HG02798 (cell line): ENCODE results near the gene ARID5A.
"Not testable (repeated sequence)": the region's sequence is repeated elsewhere in the genome, so short reads cannot be mapped to it uniquely, and the experiment has no call there.

Experiments
- ATAC-seq: cut with Tn5 transposase; IDR thresholded peaks from one replicate; pipeline ENCODE4 v1.9.1; 2021; ENCODE audit warnings: mild to moderate bottlenecking; ENCODE audit not compliant: unreplicated experiment, poor library complexity

The ARID5A gene

GRCh38 chr2:96553176-96553956 lies 16.8 kb downstream of the ARID5A start:
- no peak for ATAC-seq

- not testable (repeated sequence) for ATAC-seq
These were observed 17.4 kb downstream of the ARID5A start for GRCh38 chr2:96553957-96554292.

DNA sequence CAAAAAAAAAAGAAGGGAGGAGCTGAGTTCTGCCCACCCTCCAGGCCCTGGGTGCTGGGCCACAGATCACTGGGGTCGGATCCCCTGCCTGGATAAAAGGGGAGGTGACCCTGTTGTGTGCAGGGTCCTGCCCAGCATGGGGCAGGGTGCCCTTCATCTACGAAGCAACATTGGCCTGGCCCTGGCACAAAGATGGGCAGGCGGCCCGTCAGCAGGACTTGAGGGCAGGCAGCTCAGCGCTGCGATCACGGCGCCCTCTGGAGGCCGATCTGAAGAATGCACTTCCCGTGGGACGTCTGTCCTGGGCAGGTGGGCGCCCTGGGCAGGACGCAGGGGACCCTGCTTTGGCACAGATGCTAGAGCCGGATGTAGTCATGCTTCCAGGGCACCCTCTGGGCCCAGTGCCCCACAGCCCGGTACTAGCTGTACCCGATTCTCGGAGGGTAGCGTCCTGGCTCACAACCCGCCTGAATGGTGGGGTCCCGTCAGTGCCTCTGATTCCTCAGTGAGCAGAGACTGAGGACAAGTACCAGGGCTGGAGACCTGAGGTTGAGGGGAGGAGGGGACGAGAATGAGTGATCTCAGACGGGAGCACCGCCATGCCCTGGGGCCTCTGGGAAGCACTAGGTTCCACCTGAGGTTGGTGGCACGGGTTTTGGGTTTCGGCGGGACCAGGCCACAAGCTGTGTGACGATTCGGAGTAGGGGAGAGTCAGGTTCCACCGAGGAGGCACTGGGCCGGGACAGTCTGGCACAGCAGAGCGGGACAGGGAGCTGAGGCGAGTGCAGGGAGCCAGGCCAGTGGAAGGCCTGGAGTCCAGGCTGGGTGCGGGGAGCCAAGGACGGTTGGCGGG lies 18.0 kb downstream of the ARID5A start:
- ATAC-seq = peak; percentile 64

DNA sequence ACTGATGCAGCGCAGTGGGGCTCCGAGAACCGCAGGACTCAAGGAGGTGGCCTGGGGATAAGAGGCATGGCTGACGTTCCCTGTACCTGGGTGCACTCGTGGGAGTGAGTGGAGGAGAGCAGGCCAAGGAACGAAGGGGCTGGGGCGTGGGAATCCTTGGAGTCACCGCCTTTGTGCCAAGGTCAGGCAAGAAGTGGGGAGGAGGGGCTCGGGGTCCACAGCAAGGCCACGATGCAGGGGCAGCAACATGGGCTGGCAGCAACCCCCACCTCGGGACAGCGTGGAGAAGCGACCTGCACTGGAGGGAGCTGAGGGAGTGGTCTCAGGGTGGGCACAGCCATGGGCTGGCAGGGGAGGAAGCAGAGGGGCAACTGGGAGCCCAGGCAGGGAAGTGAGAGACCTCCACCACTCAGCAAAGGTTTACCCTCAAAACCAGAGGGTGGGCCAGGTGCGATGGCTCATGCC lies 18.6 kb downstream of the ARID5A start:
- ATAC-seq = no peak

DNA sequence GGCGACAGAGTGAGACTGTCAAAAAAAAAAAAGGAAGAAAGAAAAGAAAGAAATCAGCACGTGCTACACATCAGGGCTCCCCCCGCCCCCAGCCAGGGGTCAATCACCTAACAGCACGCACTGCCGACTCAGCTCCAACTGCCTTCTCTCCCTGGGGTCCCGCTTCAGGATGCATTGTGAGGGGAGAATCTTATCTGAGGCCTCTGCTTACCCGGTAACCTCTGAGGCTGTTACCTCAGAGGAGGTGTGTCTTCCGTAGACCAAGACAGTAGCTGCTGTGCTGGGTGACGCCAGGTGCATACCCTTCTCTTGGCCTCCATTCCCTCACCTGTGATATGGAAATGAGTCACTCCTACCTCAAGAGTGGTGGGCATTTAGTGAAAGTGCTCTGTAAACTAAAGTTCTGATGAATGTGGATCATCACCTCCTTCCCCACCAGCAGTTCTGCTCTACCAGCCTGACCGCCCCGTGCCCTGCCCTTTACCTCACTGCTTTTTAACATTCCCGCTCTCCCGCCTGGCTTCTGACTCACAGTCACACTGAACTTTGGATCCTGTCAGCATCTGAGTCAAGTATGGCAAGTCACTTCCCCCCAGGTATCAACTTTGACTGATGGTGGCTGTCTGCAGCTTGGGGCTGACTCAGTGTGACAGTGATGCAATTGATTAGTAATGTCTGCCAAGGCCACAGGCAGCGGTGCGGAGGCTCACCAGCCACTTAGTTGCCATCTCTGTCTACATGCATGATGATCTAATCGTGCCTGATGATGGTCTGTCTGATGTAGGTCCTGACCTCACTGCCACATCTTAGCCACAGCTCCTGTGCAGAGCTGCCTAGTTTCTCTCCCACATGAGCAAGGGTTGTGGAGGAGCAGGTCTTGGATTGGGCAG lies 20.1 kb downstream of the ARID5A start:
- no peak for ATAC-seq

GRCh38 chr2:96557421-96557820 lies 20.9 kb downstream of the ARID5A start:
- not testable (repeated sequence) for ATAC-seq

- ATAC-seq = no peak
These were observed 21.5 kb downstream of the ARID5A start for GRCh38 chr2:96558061-96558460.

GRCh38 chr2:96558485-96558884 lies 21.9 kb downstream of the ARID5A start:
- no peak for ATAC-seq

- ATAC-seq = no peak
These were observed 27.5 kb downstream of the ARID5A start for GRCh38 chr2:96564026-96564425.

- no peak for ATAC-seq
These were observed 28.0 kb downstream of the ARID5A start for GRCh38 chr2:96564563-96564962.

- ATAC-seq = no peak
These were observed 28.6 kb downstream of the ARID5A start for GRCh38 chr2:96565111-96565510.

DNA sequence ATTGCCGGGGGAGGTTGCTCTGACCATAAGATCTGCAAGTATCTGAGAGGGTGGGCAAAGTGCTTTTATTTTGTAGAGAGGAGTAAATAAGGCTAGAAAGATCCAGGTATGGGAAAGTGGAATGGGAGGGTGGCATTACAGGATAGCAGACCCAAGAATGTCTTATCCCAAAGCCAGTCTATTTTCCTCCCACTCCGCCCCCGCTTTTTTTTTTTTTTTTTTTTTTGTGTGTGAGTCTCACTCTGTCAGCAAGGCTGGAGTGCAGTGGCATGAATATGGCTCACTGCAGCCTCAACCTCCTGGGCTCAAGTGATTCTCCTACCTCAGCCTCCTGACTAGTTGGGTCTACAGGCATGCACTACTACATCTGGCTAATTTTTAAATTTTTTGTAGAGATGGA lies 31.5 kb downstream of the ARID5A start:
- no peak for ATAC-seq

- ATAC-seq = no peak
These were observed 37.8 kb downstream of the ARID5A start for GRCh38 chr2:96574364-96574763.

- ATAC-seq = no peak
These were observed 39.4 kb downstream of the ARID5A start for GRCh38 chr2:96575785-96576456.

GRCh38 chr2:96577501-96577900 lies 40.9 kb downstream of the ARID5A start:
- ATAC-seq = no peak

DNA sequence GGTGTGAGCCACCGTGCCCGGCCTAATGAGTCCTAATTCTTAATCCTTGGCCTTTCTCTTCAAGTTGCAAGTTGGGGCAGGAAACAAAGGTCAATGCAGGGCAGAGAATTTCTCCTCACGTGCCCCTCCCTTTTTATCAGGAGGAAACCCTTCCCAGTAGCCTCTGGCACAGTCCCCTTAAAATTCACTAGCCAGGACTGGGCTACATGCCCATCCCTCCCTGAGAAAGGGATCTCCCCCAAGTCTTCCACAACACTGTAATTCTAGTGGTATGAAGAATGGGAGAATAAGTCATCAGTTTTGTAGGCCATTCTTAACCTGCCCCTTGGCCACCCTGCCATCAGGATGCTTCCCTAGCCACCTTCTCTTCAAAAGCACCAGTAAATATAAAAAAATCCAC lies 42.2 kb downstream of the ARID5A start:
- ATAC-seq = no peak

GRCh38 chr2:96579422-96579821 lies 42.9 kb downstream of the ARID5A start:
- no peak for ATAC-seq

GRCh38 chr2:96580771-96581170 lies 44.2 kb downstream of the ARID5A start:
- ATAC-seq = no peak

DNA sequence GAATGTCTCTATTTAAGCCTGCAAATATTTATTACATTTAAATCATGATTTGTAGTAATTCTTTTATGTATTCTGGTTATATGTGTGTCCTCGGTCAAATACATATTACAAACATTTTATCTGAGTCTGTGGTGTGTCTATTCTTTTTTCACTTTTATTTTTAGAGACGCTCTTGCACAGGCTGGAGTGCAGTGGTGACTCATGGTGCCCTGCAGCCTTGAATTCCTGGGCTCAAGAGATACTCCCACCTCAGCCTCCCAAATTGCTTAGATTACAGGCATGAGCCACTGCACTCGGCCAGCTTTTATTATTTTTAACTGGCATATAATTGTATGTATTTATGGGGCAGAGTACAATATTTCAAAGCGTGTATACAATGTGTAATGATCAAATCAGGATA lies 47.5 kb downstream of the ARID5A start:
- no peak for ATAC-seq

DNA sequence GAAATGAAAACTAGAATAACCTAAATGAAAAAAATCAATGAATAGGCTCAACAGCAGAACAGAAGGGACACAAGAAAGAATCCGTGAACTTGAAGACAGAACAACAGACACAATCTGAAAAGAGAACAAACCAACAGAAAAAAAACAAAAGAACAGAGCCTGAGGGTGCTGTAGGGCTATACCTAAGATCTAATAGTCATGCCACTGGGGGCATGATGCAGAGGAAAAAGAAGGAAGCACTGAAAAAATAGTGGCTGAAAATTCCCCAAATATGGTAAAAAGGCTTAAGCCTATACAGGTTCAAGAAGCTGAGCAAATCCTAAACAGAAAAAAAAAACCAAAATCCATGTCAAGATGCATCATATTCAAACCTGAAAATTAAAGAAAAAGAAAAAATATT lies 51.3 kb downstream of the ARID5A start:
- no peak for ATAC-seq
